ENCODE measurements around the gene LRG1. TPM values are rescaled to one million over a fixed set of nuclear protein-coding genes. Genes with fewer than 3 reads are reported as not detected.

Gene LRG1
- polyA plus RNA-seq, 1 donor: 0.49 TPM

DNA sequence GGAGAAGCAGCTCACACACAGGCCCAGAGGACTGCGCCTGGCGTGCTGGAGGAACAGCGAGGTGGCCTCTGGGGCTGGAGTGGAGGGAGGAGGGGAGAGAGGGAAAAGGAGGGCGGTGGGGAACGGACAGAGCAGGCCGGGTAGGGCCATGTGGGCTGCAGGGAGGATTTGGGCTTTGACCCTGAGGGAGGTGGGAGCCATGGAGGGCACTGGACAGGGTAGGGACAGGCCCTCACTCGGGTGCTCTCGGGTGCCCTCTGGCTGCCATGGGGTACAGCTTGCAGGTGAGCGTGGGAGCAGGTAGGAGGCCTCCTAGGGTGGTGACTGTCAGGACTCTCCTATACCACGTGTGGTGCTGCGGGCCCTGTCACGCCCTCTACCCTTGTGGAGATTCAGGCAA, 44.4 kb downstream of the LRG1 start:
- no peak for DNase-seq (ENCODE audit: low read depth)

DNA sequence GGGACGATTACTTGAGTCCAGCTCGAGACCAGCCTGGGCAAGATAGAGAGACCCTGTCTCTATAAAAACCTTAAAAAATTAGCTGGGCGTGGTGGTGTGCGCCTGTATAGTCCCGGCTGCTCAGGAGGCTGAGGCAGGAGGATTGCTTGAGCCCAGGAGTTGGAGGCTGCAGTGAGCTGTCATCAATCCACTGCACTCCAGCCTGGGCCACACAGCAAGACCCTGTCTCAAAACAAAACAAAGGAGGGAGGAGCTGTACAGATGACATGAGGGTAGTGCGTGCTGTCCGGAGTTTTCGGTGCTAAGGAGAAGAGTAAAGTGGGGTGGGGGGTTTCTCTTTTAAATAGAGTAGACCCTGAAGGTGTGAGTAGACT, 45.2 kb downstream of the LRG1 start:
- DNase-seq (ENCODE audit: low read depth): no peak

GRCh38 chr19:4493929-4494690, 45.7 kb downstream of the LRG1 start:
- no peak for DNase-seq (ENCODE audit: low read depth)

- no peak for DNase-seq (ENCODE audit: low read depth)
Measured at GRCh38 chr19:4493104-4493928, 46.5 kb downstream of the LRG1 start.

- DNase-seq (ENCODE audit: low read depth): no peak
Measured at GRCh38 chr19:4492337-4493103, 47.3 kb downstream of the LRG1 start.

DNA sequence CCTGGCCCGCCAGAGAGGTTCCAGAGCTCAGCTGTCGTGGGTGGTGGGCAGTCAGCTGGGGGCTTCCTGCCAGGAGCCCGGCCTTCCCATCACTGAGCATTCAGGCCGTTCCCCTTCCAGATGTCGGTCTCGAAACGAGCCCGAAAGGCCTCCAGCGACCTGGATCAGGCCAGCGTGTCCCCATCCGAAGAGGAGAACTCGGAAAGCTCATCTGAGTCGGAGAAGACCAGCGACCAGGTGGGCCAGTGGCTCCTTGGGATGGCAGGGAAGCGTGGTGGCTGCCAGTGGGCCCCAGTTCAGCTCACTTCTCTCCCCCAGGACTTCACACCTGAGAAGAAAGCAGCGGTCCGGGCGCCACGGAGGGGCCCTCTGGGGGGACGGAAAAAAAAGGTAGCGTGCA, 48.4 kb downstream of the LRG1 start:
- DNase-seq (ENCODE audit: low read depth): no peak

GRCh38 chr19:4488496-4488895, 51.3 kb downstream of the LRG1 start:
- no peak for DNase-seq (ENCODE audit: low read depth)

- DNase-seq (ENCODE audit: low read depth): no peak
Measured at GRCh38 chr19:4487572-4487971, 52.3 kb downstream of the LRG1 start.

Other genes with a start within 250 kb of the LRG1 start
- gene TMIGD2, start 237.6 kb downstream of the LRG1 start, polyA plus RNA-seq (ENCODE audit: insufficient read length): 0.46 TPM
- 2.4 TPM for gene FSD1, start 235.4 kb downstream of the LRG1 start, polyA plus RNA-seq (ENCODE audit: insufficient read length)
- 4.9 TPM for gene STAP2, start 201.2 kb downstream of the LRG1 start, polyA plus RNA-seq (ENCODE audit: insufficient read length)
- gene MPND, start 196.5 kb downstream of the LRG1 start, polyA plus RNA-seq (ENCODE audit: insufficient read length): 15.9 TPM
- gene SH3GL1, start 139.5 kb downstream of the LRG1 start, polyA plus RNA-seq (ENCODE audit: insufficient read length): 57.7 TPM
- 11.1 TPM for gene CHAF1A, start 137.4 kb downstream of the LRG1 start, polyA plus RNA-seq (ENCODE audit: insufficient read length)
- 106 TPM for gene UBXN6, start 82.2 kb downstream of the LRG1 start, polyA plus RNA-seq (ENCODE audit: insufficient read length)
- 70.0 TPM for gene HDGFL2, start 67.7 kb downstream of the LRG1 start, polyA plus RNA-seq (ENCODE audit: insufficient read length)
- gene PLIN4, start 21.6 kb downstream of the LRG1 start, polyA plus RNA-seq (ENCODE audit: insufficient read length): 12.8 TPM
- gene PLIN5, start 4.8 kb downstream of the LRG1 start, polyA plus RNA-seq (ENCODE audit: insufficient read length): 2.9 TPM
- 44.3 TPM for gene SEMA6B, start 19.6 kb upstream of the LRG1 start, polyA plus RNA-seq (ENCODE audit: insufficient read length)
- 9.5 TPM for gene TNFAIP8L1, start 99.5 kb upstream of the LRG1 start, polyA plus RNA-seq (ENCODE audit: insufficient read length)
- gene MYDGF, start 130.3 kb upstream of the LRG1 start, polyA plus RNA-seq (ENCODE audit: insufficient read length): 55.5 TPM
- 24.2 TPM for gene DPP9, start 183.8 kb upstream of the LRG1 start, polyA plus RNA-seq (ENCODE audit: insufficient read length)

Measured in forelimb muscle (tissue), 1 donor.